ENCODE measurements around the gene PRICKLE4.
A peak's percentile ranks its signal among the peaks of the same experiment; 100 is the strongest.

The PRICKLE4 gene, protein sequence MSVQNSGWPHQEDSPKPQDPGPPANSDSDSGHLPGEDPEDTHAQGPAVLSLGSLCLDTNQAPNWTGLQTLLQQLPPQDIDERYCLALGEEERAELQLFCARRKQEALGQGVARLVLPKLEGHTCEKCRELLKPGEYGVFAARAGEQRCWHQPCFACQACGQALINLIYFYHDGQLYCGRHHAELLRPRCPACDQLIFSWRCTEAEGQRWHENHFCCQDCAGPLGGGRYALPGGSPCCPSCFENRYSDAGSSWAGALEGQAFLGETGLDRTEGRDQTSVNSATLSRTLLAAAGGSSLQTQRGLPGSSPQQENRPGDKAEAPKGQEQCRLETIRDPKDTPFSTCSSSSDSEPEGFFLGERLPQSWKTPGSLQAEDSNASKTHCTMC

DNA sequence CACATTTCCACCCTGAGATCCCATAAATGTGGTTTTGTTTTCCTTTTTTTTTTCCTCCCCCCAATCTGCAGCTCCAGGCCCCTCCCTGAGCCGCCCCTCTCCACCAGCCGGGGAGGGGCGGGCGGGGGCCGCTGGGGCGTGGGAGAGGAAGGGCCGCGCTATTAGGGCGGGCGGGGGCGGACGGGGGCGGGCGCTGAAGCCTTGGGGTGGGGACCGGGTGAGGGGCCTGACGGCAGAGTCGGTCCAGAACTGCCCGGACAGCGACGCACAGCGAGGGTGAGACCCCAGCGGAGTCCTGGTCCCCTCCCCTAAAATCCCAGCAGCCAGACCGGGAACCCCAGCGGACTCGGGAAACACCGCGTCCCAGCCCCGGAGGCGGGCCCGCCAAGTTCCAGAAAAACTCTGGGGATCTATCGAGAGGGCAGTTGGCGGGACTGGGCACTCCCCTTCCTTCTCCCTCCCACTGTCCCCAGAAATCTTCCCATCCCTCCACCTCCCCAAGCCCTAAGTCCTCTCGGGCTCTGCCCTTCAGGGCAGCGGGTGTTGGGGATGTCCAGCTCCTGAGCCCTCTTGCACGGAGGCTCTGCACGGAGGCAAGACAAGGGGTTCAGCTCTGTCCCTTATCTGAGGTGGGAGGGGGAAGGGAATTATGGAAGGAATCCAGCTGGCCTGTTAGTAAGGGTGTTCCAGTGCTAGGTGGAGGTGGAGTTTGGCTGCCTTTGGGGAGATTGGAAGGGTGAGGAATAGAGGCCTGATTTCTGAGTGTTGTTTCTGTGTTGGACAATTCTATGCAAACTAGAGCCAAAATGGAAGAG lies at the start of gene PRICKLE4:
Gene PRICKLE4, plus strand, starts transcription at position 232 of the 815 bp plus-strand sequence. CDS start 2,692 bp downstream, outside the sequence.
- Histone ChIP-seq H3K27ac (ENCODE audit: low read depth, low read length) (no peak within 1 kb of the TSS), H3K4me3 (ENCODE audit: low read depth, low read length) (peak within 1 kb of the TSS; percentile 82)

DNA sequence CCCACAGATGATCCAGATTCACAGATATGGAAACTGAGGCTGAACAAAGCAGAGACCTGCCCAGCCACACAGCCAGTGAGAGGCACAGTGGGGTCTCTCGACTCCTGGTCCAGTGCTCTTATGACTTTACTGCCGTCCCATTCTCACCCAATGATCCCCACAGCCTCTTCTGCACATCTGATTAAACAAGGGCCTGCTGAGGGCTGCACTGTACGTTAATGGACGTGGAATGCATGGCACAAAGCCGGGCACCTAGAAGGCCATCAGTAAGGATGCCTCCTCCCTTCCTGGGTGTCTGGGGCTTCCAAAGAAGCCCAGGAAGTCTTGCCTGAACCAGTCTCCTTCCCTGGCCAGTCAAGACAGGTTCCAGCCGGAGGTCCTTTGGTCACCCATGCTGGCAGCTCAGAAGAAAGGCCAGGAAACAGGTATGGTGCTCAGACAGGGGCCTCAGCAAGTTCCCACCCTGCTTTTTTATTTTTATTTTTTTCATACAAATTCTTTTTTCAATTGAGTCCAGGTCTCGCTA lies 49.0 kb upstream of the PRICKLE4 start:
- Histone ChIP-seq H3K9me3 (ENCODE audit: control insufficient read depth, insufficient read depth, low read depth, low read length) (no peaks in the 10 kb centered on the region), H3K4me1 (ENCODE audit: control insufficient read depth, insufficient read depth, low read length) (peaks cover 45% of the 10 kb centered on the region), H3K27ac (ENCODE audit: low read depth, low read length) (no peak overlapping the region), H3K27me3 (ENCODE audit: control insufficient read depth, insufficient read depth, low read length) (peaks cover 6% of the 10 kb centered on the region), H3K36me3 (ENCODE audit: control insufficient read depth, insufficient read depth, low read length) (no peaks in the 10 kb centered on the region), H3K4me3 (ENCODE audit: low read depth, low read length) (no peak overlapping the region), H3K9ac (ENCODE audit: low read length) (no peak overlapping the region)

More for the DNA sequence above, at the start of gene PRICKLE4:
- Histone ChIP-seq H3K9ac (ENCODE audit: low read length) (peak within 1 kb of the TSS; percentile 25), H3K9me3 (ENCODE audit: control insufficient read depth, insufficient read depth, low read depth, low read length) (no peaks in the 10 kb centered on the region), H3K36me3 (ENCODE audit: control insufficient read depth, insufficient read depth, low read length) (no peaks in the 10 kb centered on the region), H3K4me1 (ENCODE audit: control insufficient read depth, insufficient read depth, low read length) (peaks cover 14% of the 10 kb centered on the region), H3K27me3 (ENCODE audit: control insufficient read depth, insufficient read depth, low read length) (peaks cover 49% of the 10 kb centered on the region)

DNA sequence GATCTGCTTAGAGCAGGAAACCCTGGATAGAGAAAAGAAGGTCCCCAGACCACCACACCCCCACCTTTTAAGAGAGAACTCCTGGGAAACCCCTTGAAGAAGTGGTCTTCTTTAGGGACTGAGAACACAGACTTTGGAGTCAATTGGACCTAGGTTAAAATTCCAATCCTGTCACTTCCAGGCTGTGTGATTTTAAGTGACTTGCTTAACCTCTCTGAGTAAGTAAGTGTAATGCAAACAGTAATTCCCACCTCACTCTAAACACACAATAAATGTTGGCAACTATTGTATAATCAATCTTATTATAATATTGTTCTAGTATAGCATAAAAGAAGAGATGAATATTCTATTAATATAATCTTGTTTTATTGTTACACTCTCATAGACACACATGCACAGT lies 48.4 kb upstream of the PRICKLE4 start:
- Histone ChIP-seq H3K9ac (ENCODE audit: low read length) (no peak overlapping the region), H3K27me3 (ENCODE audit: control insufficient read depth, insufficient read depth, low read length) (peaks cover 6% of the 10 kb centered on the region), H3K4me1 (ENCODE audit: control insufficient read depth, insufficient read depth, low read length) (peaks cover 46% of the 10 kb centered on the region), H3K36me3 (ENCODE audit: control insufficient read depth, insufficient read depth, low read length) (no peaks in the 10 kb centered on the region), H3K27ac (ENCODE audit: low read depth, low read length) (no peak overlapping the region), H3K9me3 (ENCODE audit: control insufficient read depth, insufficient read depth, low read depth, low read length) (no peaks in the 10 kb centered on the region), H3K4me3 (ENCODE audit: low read depth, low read length) (no peak overlapping the region)

DNA sequence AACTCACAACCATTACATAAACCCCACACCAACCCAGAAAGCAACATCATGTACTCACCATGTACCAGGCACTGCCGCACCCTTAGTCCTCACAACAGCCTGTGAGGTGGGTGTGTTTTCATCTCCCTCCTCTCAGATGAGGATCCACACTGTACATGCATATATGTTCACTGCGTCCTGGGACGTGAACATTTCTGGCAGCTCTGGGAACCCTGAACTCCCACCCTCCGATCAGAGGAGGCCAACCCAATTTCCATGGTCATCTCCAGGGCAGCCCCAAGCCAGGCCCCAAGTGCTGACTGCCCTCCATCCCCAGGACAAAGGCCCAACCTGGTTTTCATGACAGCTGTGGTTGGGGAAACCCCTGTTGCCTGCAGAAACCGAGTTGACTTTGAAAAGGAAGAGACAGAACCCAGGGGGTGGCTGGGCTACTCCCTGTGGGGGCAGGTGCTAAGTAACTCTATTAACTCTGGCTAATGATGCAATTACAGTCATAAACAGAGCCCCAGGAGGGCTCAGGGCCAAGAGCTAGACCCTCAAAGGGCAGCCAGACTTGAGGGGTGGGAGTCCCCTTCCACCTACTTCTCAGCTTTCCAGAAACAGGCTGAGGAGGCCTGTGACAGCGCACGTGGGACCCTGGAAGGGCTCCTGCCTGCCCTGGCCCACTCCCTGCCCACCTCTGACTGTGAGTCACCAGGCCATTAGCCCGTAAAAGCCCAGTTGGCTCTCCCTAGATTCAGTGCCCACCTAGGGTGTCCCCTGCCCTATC lies 47.8 kb upstream of the PRICKLE4 start:
- H3K9ac ChIP-seq (ENCODE audit: low read length) = peak overlapping the region; percentile 10
- no peaks in the 10 kb centered on the region for H3K36me3 ChIP-seq (ENCODE audit: control insufficient read depth, insufficient read depth, low read length)
- H3K27me3 ChIP-seq (ENCODE audit: control insufficient read depth, insufficient read depth, low read length) = peaks cover 6% of the 10 kb centered on the region
- peak overlapping the region; percentile 75 for H3K4me3 ChIP-seq (ENCODE audit: low read depth, low read length)
- H3K9me3 ChIP-seq (ENCODE audit: control insufficient read depth, insufficient read depth, low read depth, low read length) = no peaks in the 10 kb centered on the region
- H3K4me1 ChIP-seq (ENCODE audit: control insufficient read depth, insufficient read depth, low read length) = peaks cover 46% of the 10 kb centered on the region
- no peak overlapping the region for H3K27ac ChIP-seq (ENCODE audit: low read depth, low read length)

DNA sequence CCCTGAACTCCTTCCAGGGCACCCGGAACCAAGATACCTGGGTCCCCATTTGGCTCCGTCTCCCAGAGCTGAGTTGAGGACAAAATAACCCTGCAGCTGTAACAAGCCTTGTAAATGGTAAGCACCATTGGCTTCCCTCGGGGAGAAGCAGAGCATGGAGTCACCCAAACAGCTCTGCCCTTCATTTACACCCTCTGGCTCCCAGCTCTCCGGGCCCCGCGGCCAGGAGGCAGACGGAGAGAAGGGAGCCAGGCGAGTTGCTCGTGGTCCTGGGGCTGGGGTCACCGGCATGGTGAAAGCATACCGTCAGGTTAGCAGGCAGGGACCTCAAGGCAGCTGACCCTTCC lies 47.2 kb upstream of the PRICKLE4 start:
- Histone ChIP-seq H3K4me1 (ENCODE audit: control insufficient read depth, insufficient read depth, low read length) (peaks cover 46% of the 10 kb centered on the region), H3K27me3 (ENCODE audit: control insufficient read depth, insufficient read depth, low read length) (peaks cover 6% of the 10 kb centered on the region), H3K27ac (ENCODE audit: low read depth, low read length) (no peak overlapping the region), H3K9ac (ENCODE audit: low read length) (peak overlapping the region; percentile 10), H3K4me3 (ENCODE audit: low read depth, low read length) (peak overlapping the region; percentile 75), H3K36me3 (ENCODE audit: control insufficient read depth, insufficient read depth, low read length) (no peaks in the 10 kb centered on the region), H3K9me3 (ENCODE audit: control insufficient read depth, insufficient read depth, low read depth, low read length) (no peaks in the 10 kb centered on the region)

DNA sequence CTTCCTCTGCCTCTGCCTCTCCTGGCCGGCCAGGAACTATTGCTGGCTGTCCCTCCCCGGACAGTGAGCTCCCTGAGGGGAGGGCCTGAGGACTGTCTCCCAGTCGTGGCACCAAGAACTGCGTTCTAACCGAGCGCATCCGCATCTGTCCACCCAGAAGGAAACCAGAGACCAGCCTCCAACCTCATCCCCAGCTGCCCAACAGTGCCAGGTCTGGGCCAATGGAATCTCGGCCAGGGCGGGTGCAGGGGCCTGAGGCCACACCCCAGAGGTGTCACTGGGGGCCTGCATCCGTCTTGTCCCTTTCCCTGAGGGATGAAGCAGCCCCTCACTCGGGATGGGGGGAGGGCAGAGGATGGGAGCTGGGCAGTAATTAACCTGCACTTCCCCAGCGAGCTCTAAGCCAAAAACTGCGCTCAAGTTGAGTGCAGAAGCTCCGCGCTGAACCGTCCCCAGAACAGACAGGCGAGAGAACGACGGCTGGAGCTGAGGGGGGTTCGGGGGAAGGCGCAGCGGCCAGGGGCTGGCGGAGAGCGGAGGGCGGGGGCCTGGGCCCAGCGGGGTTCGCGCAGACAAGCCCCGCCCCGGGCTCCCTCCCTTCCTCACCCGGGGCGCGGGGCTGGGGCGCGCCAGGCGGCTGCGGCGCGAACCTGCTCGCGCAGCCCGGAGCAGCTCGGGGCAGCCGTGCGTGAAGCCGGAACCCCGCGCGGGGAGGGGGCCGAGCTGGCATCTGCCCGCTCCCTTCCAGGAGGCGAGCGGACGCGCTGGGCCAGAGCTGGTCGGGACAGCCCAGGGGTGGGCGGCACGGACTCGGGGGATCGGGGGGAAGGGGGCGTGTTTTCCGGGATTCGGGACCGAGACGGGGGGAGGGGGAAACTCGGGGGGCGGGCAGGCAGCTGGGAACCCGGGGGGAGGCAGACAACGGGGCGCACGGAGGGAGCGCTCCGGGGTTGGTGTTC lies 46.6 kb upstream of the PRICKLE4 start:
- peaks cover 6% of the 10 kb centered on the region for H3K27me3 ChIP-seq (ENCODE audit: control insufficient read depth, insufficient read depth, low read length)
- no peak overlapping the region; the same call in 1 of the 2 replicates for H3K27ac ChIP-seq (ENCODE audit: low read depth, low read length)
- H3K9me3 ChIP-seq (ENCODE audit: control insufficient read depth, insufficient read depth, low read depth, low read length) = no peaks in the 10 kb centered on the region
- H3K4me3 ChIP-seq (ENCODE audit: low read depth, low read length) = peak overlapping the region; percentile 75
- H3K4me1 ChIP-seq (ENCODE audit: control insufficient read depth, insufficient read depth, low read length) = peaks cover 43% of the 10 kb centered on the region
- no peaks in the 10 kb centered on the region for H3K36me3 ChIP-seq (ENCODE audit: control insufficient read depth, insufficient read depth, low read length)
- peak overlapping the region; percentile 10 for H3K9ac ChIP-seq (ENCODE audit: low read length)

DNA sequence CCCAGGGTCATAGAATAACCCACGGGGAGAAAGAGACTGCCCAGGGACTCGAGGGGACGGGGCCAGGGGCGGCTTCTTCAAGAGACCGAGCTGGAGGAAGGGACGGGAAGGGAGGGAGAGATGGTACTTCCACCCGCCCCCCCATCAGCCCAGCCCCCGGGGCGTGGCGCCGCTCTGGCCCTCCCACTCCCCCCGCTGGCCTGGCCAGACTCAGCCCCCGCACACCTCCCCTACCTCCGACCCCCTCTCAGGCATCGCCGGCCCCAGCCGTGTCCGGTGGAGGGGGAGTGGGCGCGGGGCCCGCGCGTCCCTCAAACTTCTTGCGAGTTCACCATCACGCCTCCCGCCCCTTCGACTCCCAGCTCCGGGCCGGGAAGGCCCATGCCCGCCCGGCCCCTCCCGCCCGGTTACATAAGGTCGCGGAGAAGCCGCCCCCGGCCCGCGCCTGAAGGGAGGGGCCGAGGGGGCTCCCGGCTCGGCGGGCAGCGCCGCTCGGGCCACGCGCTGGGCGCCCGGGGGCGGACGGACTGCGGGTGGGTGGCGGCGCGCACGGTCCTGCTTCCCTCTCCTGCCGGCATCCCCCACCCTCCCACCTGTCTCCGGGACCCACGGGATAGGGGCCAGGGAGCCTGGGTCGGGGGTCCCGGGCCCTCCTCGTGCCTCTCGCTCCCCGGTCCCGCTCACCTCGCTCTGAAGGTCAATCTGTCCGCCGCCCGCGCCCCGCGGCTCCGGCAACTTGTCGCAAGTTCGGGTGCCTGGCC lies 45.7 kb upstream of the PRICKLE4 start:
- Histone ChIP-seq H3K36me3 (ENCODE audit: control insufficient read depth, insufficient read depth, low read length) (no peaks in the 10 kb centered on the region), H3K4me1 (ENCODE audit: control insufficient read depth, insufficient read depth, low read length) (peaks cover 37% of the 10 kb centered on the region), H3K27ac (ENCODE audit: low read depth, low read length) (no peak overlapping the region), H3K4me3 (ENCODE audit: low read depth, low read length) (peak overlapping the region; percentile 75), H3K27me3 (ENCODE audit: control insufficient read depth, insufficient read depth, low read length) (peaks cover 6% of the 10 kb centered on the region), H3K9me3 (ENCODE audit: control insufficient read depth, insufficient read depth, low read depth, low read length) (no peaks in the 10 kb centered on the region), H3K9ac (ENCODE audit: low read length) (no peak overlapping the region)

DNA sequence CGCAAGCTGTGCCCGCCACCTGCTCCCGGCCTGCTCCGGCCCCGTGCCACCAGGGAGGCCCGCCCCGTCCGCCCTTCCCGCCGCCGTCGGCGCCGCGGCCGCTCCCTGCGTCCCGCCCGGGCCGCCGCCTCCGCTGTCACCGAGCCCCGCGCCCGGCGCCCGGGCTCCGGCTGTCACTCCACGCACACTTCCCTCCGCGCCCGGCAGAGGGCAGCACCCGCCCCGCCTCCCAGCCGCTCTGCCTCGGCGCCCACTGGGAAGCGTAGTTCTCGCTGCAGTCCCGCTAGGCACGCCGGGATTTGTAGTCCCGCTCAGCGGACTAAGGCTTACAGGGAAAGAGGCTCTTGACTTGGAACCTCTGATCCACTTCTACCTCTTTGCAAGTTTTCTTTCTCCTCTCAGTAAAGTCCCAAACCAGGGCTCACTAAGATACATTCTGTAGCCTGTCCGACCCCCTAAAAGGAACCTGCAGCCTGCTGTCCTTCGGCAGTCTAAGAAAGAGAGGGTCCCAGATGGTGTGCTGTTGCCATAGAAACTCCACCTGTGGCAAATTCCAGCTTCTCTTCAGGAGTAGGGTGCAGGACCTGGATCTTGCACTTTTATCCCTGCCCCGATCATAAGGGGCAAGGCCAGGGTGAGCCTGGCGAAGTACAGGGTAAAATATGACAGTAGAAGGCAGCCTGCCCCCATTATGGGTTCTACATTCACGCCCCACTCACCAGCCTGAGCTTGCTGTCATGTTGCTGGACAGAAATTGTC lies 45.0 kb upstream of the PRICKLE4 start, which contains the start of gene TFEB:
Gene TFEB, minus strand, starts transcription at position 182 of the 759 bp plus-strand sequence. CDS start 44,395 bp downstream, outside the sequence.
- Histone ChIP-seq H3K4me3 (ENCODE audit: low read depth, low read length) (peak within 1 kb of the TSS; percentile 75), H3K9ac (ENCODE audit: low read length) (no peak within 1 kb of the TSS)

DNA sequence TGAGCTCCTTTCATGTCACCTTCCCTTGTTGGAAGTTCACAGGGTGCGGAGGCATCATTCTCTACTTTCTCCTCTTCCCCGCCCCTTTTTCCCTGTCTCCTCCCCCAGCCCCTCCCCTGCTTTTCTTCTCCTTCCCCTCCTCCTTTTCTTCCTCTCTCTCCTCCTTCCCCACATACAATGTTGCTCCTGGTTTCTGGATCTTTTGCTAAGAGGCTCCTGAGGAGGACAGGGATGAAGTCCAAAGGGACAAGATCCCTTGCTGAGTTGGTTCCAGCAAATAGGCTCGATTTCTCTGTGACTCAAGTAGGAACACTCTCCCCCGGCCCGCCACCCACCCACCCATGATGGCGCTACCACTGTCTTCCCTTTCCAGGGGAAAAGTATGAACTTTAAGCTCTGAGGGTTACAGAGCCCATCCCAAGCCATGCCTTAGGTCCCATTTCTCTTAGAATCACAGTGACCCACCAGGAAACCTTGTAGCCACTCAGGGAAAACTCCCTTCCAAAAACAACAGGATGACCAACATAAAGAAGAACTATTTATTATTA lies 44.3 kb upstream of the PRICKLE4 start:
- Histone ChIP-seq H3K27ac (ENCODE audit: low read depth, low read length) (no peak overlapping the region), H3K9me3 (ENCODE audit: control insufficient read depth, insufficient read depth, low read depth, low read length) (no peaks in the 10 kb centered on the region), H3K4me1 (ENCODE audit: control insufficient read depth, insufficient read depth, low read length) (peaks cover 28% of the 10 kb centered on the region), H3K4me3 (ENCODE audit: low read depth, low read length) (peak overlapping the region; percentile 75), H3K27me3 (ENCODE audit: control insufficient read depth, insufficient read depth, low read length) (peaks cover 6% of the 10 kb centered on the region), H3K9ac (ENCODE audit: low read length) (no peak overlapping the region), H3K36me3 (ENCODE audit: control insufficient read depth, insufficient read depth, low read length) (no peaks in the 10 kb centered on the region)

More for the DNA sequence above, 45.0 kb upstream of the PRICKLE4 start, which contains the start of gene TFEB:
- peaks cover 6% of the 10 kb centered on the region for H3K27me3 ChIP-seq (ENCODE audit: control insufficient read depth, insufficient read depth, low read length)
- no peak within 1 kb of the TSS for H3K27ac ChIP-seq (ENCODE audit: low read depth, low read length)
- no peaks in the 10 kb centered on the region for H3K36me3 ChIP-seq (ENCODE audit: control insufficient read depth, insufficient read depth, low read length)
- H3K9me3 ChIP-seq (ENCODE audit: control insufficient read depth, insufficient read depth, low read depth, low read length) = no peaks in the 10 kb centered on the region
- peaks cover 30% of the 10 kb centered on the region for H3K4me1 ChIP-seq (ENCODE audit: control insufficient read depth, insufficient read depth, low read length)
